MCF 10A (cell line): ENCODE measurements around the gene PRPF4. TPM values are rescaled to one million over a fixed set of nuclear protein-coding genes. Genes with fewer than 3 reads are reported as not detected.
"Not testable (repeated sequence)": the region's sequence is repeated elsewhere in the genome, so short reads cannot be mapped to it uniquely, and the experiment has no call there.

Source experiments
- BruUV-seq: library from RNA; stranded (reverse); fragments of 400-500 nt; replicated peaks from 2 replicates; lab custom pipeline; 2021; lab: Mats Ljungman, UMichigan
- CTCF ChIA-PET: fragments of 300-600 bp; sonication (Branson Sonifier 250); formaldehyde crosslinking; extraction: SDS; loops from one replicate; lab custom pipeline; 2021; ENCODE audit warnings: antibody characterized with exemption, inconsistent platforms; lab: Yijun Ruan, JAX
- POLR2A ChIA-PET: fragments of 300-600, 350-650 bp; sonication (Branson Sonifier 250); formaldehyde crosslinking; extraction: SDS; loops from one replicate; lab custom pipeline; 2020; ENCODE audit warnings: antibody characterized with exemption, inconsistent platforms; lab: Yijun Ruan, JAX
- DNase-seq: peaks from one replicate; pipeline ENCODE4 v3.0.0-alpha.2; 2018; ENCODE audit not compliant: unreplicated experiment
- H3K27ac Mint-ChIP-seq: one replicate; pipeline ENCODE4 v1.8.0; 2022; ENCODE audit warnings: mild to moderate bottlenecking, low read depth, mixed read lengths; ENCODE audit not compliant: unreplicated experiment
- H3K27me3 Mint-ChIP-seq: one replicate; pipeline ENCODE4 v1.8.0; 2022; ENCODE audit warnings: mixed read lengths; ENCODE audit not compliant: insufficient read depth, unreplicated experiment
- H3K36me3 Mint-ChIP-seq: one replicate; pipeline ENCODE4 v1.8.0; 2022; ENCODE audit warnings: mild to moderate bottlenecking, moderate library complexity, mixed read lengths; ENCODE audit not compliant: insufficient read depth, unreplicated experiment
- H3K4me1 Mint-ChIP-seq: one replicate; pipeline ENCODE4 v1.8.0; 2022; ENCODE audit warnings: mixed read lengths; ENCODE audit not compliant: insufficient read depth, unreplicated experiment
- H3K4me3 Mint-ChIP-seq: one replicate; pipeline ENCODE4 v1.8.0; 2022; ENCODE audit warnings: mild to moderate bottlenecking, moderate library complexity, mixed read lengths; ENCODE audit not compliant: unreplicated experiment
- H3K9me3 Mint-ChIP-seq: one replicate; pipeline ENCODE4 v1.8.0; 2022; ENCODE audit warnings: mixed read lengths; ENCODE audit not compliant: unreplicated experiment
- intact Hi-C: fragments of 100-400 bp; cut with micrococcal nuclease; formaldehyde crosslinking; loops from 2 replicates; pipeline ENCODE4 v1.14.1; 2022
- total RNA-seq: library from RNA; stranded (reverse); gene quantifications from 2 replicates; pipeline ENCODE4 v1.2.3, GENCODE V29; 2022
- TF ChIP-seq, protein P1 (sequence below): fragments of 200-600 bp; IDR thresholded peaks from one replicate; pipeline ENCODE4 v1.8.0; 2022; ENCODE audit warnings: antibody characterized with exemption, mild to moderate bottlenecking; ENCODE audit not compliant: unreplicated experiment

Gene PRPF4
- total RNA-seq, 1 experiment from 2014 or later = 37.3 TPM

DNA sequence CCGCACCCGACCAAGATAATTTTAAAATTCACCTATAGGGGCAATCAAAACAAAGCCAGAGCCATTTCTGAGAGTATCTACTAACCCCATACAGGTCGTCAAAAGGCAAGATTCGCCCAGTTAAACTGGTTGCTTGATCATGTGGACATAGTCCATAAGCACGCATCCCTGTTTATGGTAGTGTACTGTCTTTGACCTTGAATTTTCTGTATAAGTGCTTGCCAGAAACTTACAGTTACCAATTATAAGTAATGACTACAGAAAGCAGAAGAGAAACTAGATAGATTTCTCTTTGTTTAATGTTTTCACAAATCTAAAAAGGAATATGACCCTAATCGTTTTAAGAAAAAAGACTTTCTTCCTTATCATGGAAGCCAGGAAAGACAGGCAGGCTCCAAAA is 28.5 kb upstream of the PRPF4 start:
- TF ChIP-seq, protein P1, sequence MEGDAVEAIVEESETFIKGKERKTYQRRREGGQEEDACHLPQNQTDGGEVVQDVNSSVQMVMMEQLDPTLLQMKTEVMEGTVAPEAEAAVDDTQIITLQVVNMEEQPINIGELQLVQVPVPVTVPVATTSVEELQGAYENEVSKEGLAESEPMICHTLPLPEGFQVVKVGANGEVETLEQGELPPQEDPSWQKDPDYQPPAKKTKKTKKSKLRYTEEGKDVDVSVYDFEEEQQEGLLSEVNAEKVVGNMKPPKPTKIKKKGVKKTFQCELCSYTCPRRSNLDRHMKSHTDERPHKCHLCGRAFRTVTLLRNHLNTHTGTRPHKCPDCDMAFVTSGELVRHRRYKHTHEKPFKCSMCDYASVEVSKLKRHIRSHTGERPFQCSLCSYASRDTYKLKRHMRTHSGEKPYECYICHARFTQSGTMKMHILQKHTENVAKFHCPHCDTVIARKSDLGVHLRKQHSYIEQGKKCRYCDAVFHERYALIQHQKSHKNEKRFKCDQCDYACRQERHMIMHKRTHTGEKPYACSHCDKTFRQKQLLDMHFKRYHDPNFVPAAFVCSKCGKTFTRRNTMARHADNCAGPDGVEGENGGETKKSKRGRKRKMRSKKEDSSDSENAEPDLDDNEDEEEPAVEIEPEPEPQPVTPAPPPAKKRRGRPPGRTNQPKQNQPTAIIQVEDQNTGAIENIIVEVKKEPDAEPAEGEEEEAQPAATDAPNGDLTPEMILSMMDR = no peak
- Mint-ChIP-seq H3K4me3 (no peak overlapping the region), H3K9me3 (no peaks in the 10 kb centered on the region), H3K36me3 (peaks cover 12% of the 10 kb centered on the region), H3K4me1 (no peaks in the 10 kb centered on the region), H3K27ac (no peak overlapping the region), H3K27me3 (no peaks in the 10 kb centered on the region)
- no TSS peak for BruUV-seq
- ChIA-PET CTCF (interaction anchor here (0.6 to 1.5 kb wide), 5 partner anchors 13 to 1304 kb away, joined by 3 to 4 read pairs (median 4); partner anchors contain the start of gene CDC26), POLR2A (interaction anchor here (1.8 kb wide), 1 partner anchor 14 kb away, joined by 3 read pairs; no protein-coding TSS in a partner anchor)
- intact Hi-C loops = no loop called here
- no peak for DNase-seq

DNA sequence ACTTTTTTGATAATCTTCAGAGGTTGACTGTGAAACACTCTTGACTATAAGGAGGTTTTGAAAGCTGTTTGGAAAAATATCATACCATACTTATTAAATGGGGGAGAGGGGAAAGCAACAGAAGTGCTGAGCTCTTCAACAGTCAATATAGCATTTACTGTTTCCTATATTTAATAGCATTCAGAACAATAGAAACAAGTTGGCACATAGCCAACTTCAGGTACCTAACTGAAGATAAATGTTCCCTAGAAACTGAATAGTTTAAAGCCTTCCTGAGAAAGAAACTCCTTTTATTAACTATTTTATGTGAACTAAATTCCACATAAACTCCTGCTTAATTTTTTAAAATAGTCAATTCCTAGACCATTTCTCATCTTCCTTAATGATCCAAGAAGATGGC is 27.8 kb upstream of the PRPF4 start:
- Mint-ChIP-seq H3K27ac (no peak overlapping the region), H3K4me1 (no peaks in the 10 kb centered on the region), H3K27me3 (no peaks in the 10 kb centered on the region), H3K36me3 (peaks cover 15% of the 10 kb centered on the region), H3K9me3 (no peaks in the 10 kb centered on the region), H3K4me3 (no peak overlapping the region)
- CTCF ChIA-PET = interaction anchor here (0.7 to 1.4 kb wide), 2 partner anchors 27 to 1303 kb away, joined by 3 to 4 read pairs; partner anchors contain the start of gene CDC26
- DNase-seq = peak; percentile 7
- BruUV-seq = no TSS peak
- intact Hi-C loops = no loop called here
- POLR2A ChIA-PET = interaction anchor here (1.8 kb wide), 1 partner anchor 15 kb away, joined by 3 read pairs; no protein-coding TSS in a partner anchor
- TF ChIP-seq, protein P1 = no peak

- CTCF ChIA-PET, intact Hi-C loops, H3K27ac Mint-ChIP-seq, H3K27me3 Mint-ChIP-seq, H3K4me1 Mint-ChIP-seq, BruUV-seq, POLR2A ChIA-PET, H3K4me3 Mint-ChIP-seq, H3K9me3 Mint-ChIP-seq, DNase-seq: not testable (repeated sequence)
- peaks cover 15% of the 10 kb centered on the region for H3K36me3 Mint-ChIP-seq
Measured at GRCh38 chr9:113249661-113250060, 25.8 kb upstream of the PRPF4 start.

DNA sequence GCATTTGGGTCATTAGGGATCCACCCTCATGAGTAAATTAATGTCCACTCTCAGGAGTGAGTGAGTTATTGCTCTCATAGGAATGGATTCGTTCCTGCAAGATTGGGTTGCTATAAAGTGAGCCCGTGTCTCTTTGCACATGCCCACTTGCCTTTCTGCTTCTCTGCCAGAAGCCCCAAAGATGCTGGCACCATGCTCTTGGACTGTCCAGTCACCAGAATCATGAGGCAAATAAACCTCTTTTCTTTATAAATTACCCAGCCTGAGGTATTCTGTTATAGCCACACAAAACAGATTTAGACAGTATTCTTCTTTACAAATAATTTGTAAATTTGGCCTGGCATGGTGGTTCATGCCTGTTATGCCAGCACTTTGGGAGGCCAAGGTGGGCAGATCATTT is 24.7 kb upstream of the PRPF4 start:
- DNase-seq = no peak
- TF ChIP-seq, protein P1 = no peak
- CTCF ChIA-PET = no interaction called here
- BruUV-seq = no TSS peak
- Mint-ChIP-seq H3K27ac (no peak overlapping the region), H3K4me3 (no peak overlapping the region), H3K27me3 (no peaks in the 10 kb centered on the region), H3K4me1 (no peaks in the 10 kb centered on the region), H3K36me3 (peaks cover 15% of the 10 kb centered on the region), H3K9me3 (no peaks in the 10 kb centered on the region)
- intact Hi-C loops = no loop called here
- POLR2A ChIA-PET = interaction anchor here (0.6 kb wide), 1 partner anchor 388 kb away, joined by 3 read pairs; no protein-coding TSS in a partner anchor
